Measurements from ENCODE around the gene MYOZ3.

- TF ChIP-seq BRCA1 (IDR thresholded peaks at IDR 0.05; ENCODE audit: low read depth, low read length) (no peak), CTCF (IDR thresholded peaks at IDR 0.05; ENCODE audit: control extremely low read depth in 1 of 3, insufficient read depth in 1 of 3, low read depth in 1 of 3, low read length in 3 of 3) (no peak), YY1 (IDR thresholded peaks at IDR 0.05; ENCODE audit: low read depth, low read length) (no peak), SP4 (IDR thresholded peaks at IDR 0.05; ENCODE audit: low read length) (no peak), EZH2 (IDR thresholded peaks at IDR 0.05; ENCODE audit: low read depth, low read length, severe bottlenecking) (no peak), JUN (IDR thresholded peaks at IDR 0.05; ENCODE audit: low read depth, low read length) (no peak)
These were observed 23.0 kb upstream of the MYOZ3 start for GRCh38 chr5:150638053-150638444.
